ENCODE measurements around the gene TBL1X.

- TF ChIP-seq CTCF (IDR thresholded peaks at IDR 0.05) = no peak
- no peak for TF ChIP-seq POLR2A (IDR thresholded peaks at IDR 0.05)
These were observed 300.3 kb downstream of the TBL1X start for GRCh38 chrX:9765072-9765736.
